Karpas-422 (cell line): Measurements from ENCODE around the gene FLVCR2. TPM values are rescaled to one million over a fixed set of nuclear protein-coding genes. Genes with fewer than 3 reads are reported as not detected.
"Not testable (repeated sequence)": the region's sequence is repeated elsewhere in the genome, so short reads cannot be mapped to it uniquely, and the experiment has no call there.

Experiments
- DNase-seq: peaks from one replicate; pipeline ENCODE4 v3.0.0-alpha.2; 2015
- H2AFZ ChIP-seq: fragments of 200-600 bp; sonication (generic); 2 replicates; pipeline ENCODE4 v1.6.1; 2014; ENCODE audit warnings: antibody characterized with exemption, low read length, mixed read lengths
- H3K27ac ChIP-seq: fragments of 200-600 bp; sonication (generic); 2 replicates; pipeline ENCODE4 v1.5.1; 2014; ENCODE audit warnings: mild to moderate bottlenecking, low read length, moderate library complexity
- H3K27me3 ChIP-seq: fragments of 200-600 bp; sonication (generic); 2 replicates; pipeline ENCODE4 v1.6.1; 2014; ENCODE audit warnings: low read length, mixed read lengths
- H3K36me3 ChIP-seq: fragments of 200-600 bp; sonication (generic); 2 replicates; pipeline ENCODE4 v1.6.1; 2014; ENCODE audit warnings: low read length, mixed read lengths; ENCODE audit not compliant: insufficient read depth
- H3K4me1 ChIP-seq: fragments of 200-600 bp; sonication (generic); 2 replicates; pipeline ENCODE4 v1.6.1; 2014; ENCODE audit warnings: mild to moderate bottlenecking, low read length, mixed read lengths
- H3K4me2 ChIP-seq: fragments of 200-600 bp; sonication (generic); 2 replicates; pipeline ENCODE4 v1.6.1; 2014; ENCODE audit warnings: low read length, low read depth, mild to moderate bottlenecking; ENCODE audit not compliant: poor library complexity, severe bottlenecking
- H3K4me3 ChIP-seq: fragments of 200-600 bp; sonication (generic); 2 replicates; pipeline ENCODE4 v1.5.1; 2014; ENCODE audit warnings: mild to moderate bottlenecking, antibody characterized with exemption, low read length, mixed read lengths
- H3K79me2 ChIP-seq: fragments of 200-600 bp; sonication (generic); 2 replicates; pipeline ENCODE4 v1.6.1; 2014; ENCODE audit warnings: mild to moderate bottlenecking, low read length, mixed read lengths
- H3K9ac ChIP-seq: fragments of 200-600 bp; sonication (generic); 2 replicates; pipeline ENCODE4 v1.6.0; 2014; ENCODE audit warnings: low read length
- H3K9me2 ChIP-seq: fragments of 200-600 bp; sonication (generic), shearing (Covaris generic); replicated peaks from 2 replicates; pipeline ENCODE4 v1.6.0; 2014; ENCODE audit warnings: mild to moderate bottlenecking, low read length, moderate library complexity; ENCODE audit not compliant: insufficient read depth
- H3K9me3 ChIP-seq: fragments of 300-700, 200-600 bp; sonication (generic); 2 replicates; pipeline ENCODE4 v1.6.1; 2014; ENCODE audit warnings: low read length, mixed read lengths
- H4K20me1 ChIP-seq: fragments of 200-600 bp; sonication (generic); 2 replicates; pipeline ENCODE4 v1.6.1; 2014; ENCODE audit warnings: mild to moderate bottlenecking, antibody characterized with exemption, low read length, low read depth; ENCODE audit not compliant: insufficient read depth
- total RNA-seq: library from RNA; depleted of rRNA; stranded (reverse); fragments of >200 nt; shearing (Covaris generic); gene quantifications from 2 replicates; pipeline ENCODE4 v1.2.3, GENCODE V29; 2014; ENCODE audit warnings: low replicate concordance

Gene FLVCR2
- total RNA-seq, 1 experiment from 2014 or later: not detected

GRCh38 chr14:75589931-75590330, 11.5 kb downstream of the FLVCR2 start:
- no peak overlapping the region for H3K4me2 ChIP-seq
- H3K27ac ChIP-seq: no peak overlapping the region
- no peak for DNase-seq
- 0 out of 2 replicates have a peak, but pooled peaks cover 3% of the 10 kb centered on the region for H3K27me3 ChIP-seq
- no peaks in the 10 kb centered on the region for H3K36me3 ChIP-seq
- peaks cover 24% of the 10 kb centered on the region for H3K4me1 ChIP-seq
- no peak overlapping the region for H3K4me3 ChIP-seq
- H2AFZ ChIP-seq: no peak overlapping the region
- no peaks in the 10 kb centered on the region for H4K20me1 ChIP-seq
- H3K9me2 ChIP-seq: no peaks in the 10 kb centered on the region
- no peaks in the 10 kb centered on the region; the same call in 1 of the 2 replicates for H3K9me3 ChIP-seq
- no peaks in the 10 kb centered on the region for H3K79me2 ChIP-seq
- no peak overlapping the region for H3K9ac ChIP-seq

GRCh38 chr14:75591331-75591946, 13.0 kb downstream of the FLVCR2 start:
- Histone ChIP-seq H3K27ac (no peak overlapping the region), H3K9ac (no peak overlapping the region), H3K9me2 (no peaks in the 10 kb centered on the region), H4K20me1 (no peaks in the 10 kb centered on the region), H3K36me3 (no peaks in the 10 kb centered on the region), H2AFZ (no peak overlapping the region), H3K4me2 (no peak overlapping the region), H3K4me1 (peaks cover 32% of the 10 kb centered on the region), H3K9me3 (no peaks in the 10 kb centered on the region; the same call in 1 of the 2 replicates), H3K4me3 (no peak overlapping the region), H3K79me2 (no peaks in the 10 kb centered on the region), H3K27me3 (0 out of 2 replicates have a peak, but pooled peaks cover 6% of the 10 kb centered on the region)
- peak; percentile 61 for DNase-seq

- H2AFZ ChIP-seq: no peak overlapping the region
- H3K27me3 ChIP-seq: 0 out of 2 replicates have a peak, but pooled peaks cover 4% of the 10 kb centered on the region
- no peak overlapping the region for H3K4me3 ChIP-seq
- H3K79me2 ChIP-seq: no peaks in the 10 kb centered on the region
- no peak for DNase-seq
- H3K9me2 ChIP-seq: no peaks in the 10 kb centered on the region
- H4K20me1 ChIP-seq: no peaks in the 10 kb centered on the region
- no peak overlapping the region for H3K4me2 ChIP-seq
- no peak overlapping the region for H3K9ac ChIP-seq
- H3K4me1 ChIP-seq: peaks cover 31% of the 10 kb centered on the region
- no peaks in the 10 kb centered on the region for H3K36me3 ChIP-seq
- no peaks in the 10 kb centered on the region; the same call in 1 of the 2 replicates for H3K9me3 ChIP-seq
- no peak overlapping the region for H3K27ac ChIP-seq
Measured at GRCh38 chr14:75591987-75592575, 13.7 kb downstream of the FLVCR2 start.

GRCh38 chr14:75595226-75595625, 16.8 kb downstream of the FLVCR2 start:
- H2AFZ ChIP-seq: no peak overlapping the region
- H3K27ac ChIP-seq: no peak overlapping the region
- H3K4me2 ChIP-seq: no peak overlapping the region
- H3K79me2 ChIP-seq: no peaks in the 10 kb centered on the region
- no peak for DNase-seq
- H4K20me1 ChIP-seq: no peaks in the 10 kb centered on the region
- H3K36me3 ChIP-seq: no peaks in the 10 kb centered on the region
- no peak overlapping the region for H3K9ac ChIP-seq
- H3K4me3 ChIP-seq: no peak overlapping the region
- 0 out of 2 replicates have a peak, but pooled peaks cover 3% of the 10 kb centered on the region for H3K27me3 ChIP-seq
- H3K9me2 ChIP-seq: no peaks in the 10 kb centered on the region
- no peaks in the 10 kb centered on the region; the same call in 1 of the 2 replicates for H3K9me3 ChIP-seq
- peaks cover 13% of the 10 kb centered on the region for H3K4me1 ChIP-seq

GRCh38 chr14:75597149-75597548, 18.7 kb downstream of the FLVCR2 start:
- Histone ChIP-seq H3K27me3 (0 out of 2 replicates have a peak, but pooled peaks cover 3% of the 10 kb centered on the region), H3K27ac (no peak overlapping the region), H3K36me3 (no peaks in the 10 kb centered on the region), H3K4me1 (peaks cover 8% of the 10 kb centered on the region), H3K9me3 (no peaks in the 10 kb centered on the region), H4K20me1 (no peaks in the 10 kb centered on the region), H3K9ac (no peak overlapping the region), H2AFZ (no peak overlapping the region), H3K4me2 (no peak overlapping the region), H3K4me3 (no peak overlapping the region), H3K79me2 (no peaks in the 10 kb centered on the region), H3K9me2 (no peaks in the 10 kb centered on the region)
- DNase-seq: no peak

- DNase-seq, H3K4me3 ChIP-seq, H4K20me1 ChIP-seq, H3K9me3 ChIP-seq, H3K9me2 ChIP-seq, H2AFZ ChIP-seq, H3K27ac ChIP-seq, H3K27me3 ChIP-seq, H3K4me2 ChIP-seq, H3K36me3 ChIP-seq, H3K79me2 ChIP-seq, H3K9ac ChIP-seq, H3K4me1 ChIP-seq: not testable (repeated sequence)
Measured at GRCh38 chr14:75600100-75600499, 21.7 kb downstream of the FLVCR2 start.

- H2AFZ ChIP-seq, H3K27me3 ChIP-seq, H3K9me3 ChIP-seq, H3K4me3 ChIP-seq, H3K9me2 ChIP-seq, H3K27ac ChIP-seq, H4K20me1 ChIP-seq, H3K79me2 ChIP-seq, DNase-seq, H3K36me3 ChIP-seq, H3K4me2 ChIP-seq, H3K4me1 ChIP-seq, H3K9ac ChIP-seq: not testable (repeated sequence)
Measured at GRCh38 chr14:75601061-75601460, 22.6 kb downstream of the FLVCR2 start.

GRCh38 chr14:75602503-75602902, 24.1 kb downstream of the FLVCR2 start:
- no peaks in the 10 kb centered on the region for H4K20me1 ChIP-seq
- H3K9me2 ChIP-seq: no peaks in the 10 kb centered on the region
- DNase-seq: no peak
- H3K9ac ChIP-seq: no peak overlapping the region
- H3K4me3 ChIP-seq: no peak overlapping the region
- H3K27ac ChIP-seq: no peak overlapping the region
- H3K36me3 ChIP-seq: no peaks in the 10 kb centered on the region
- no peak overlapping the region for H3K4me2 ChIP-seq
- H3K79me2 ChIP-seq: no peaks in the 10 kb centered on the region
- H3K9me3 ChIP-seq: no peaks in the 10 kb centered on the region
- H3K4me1 ChIP-seq: no peaks in the 10 kb centered on the region
- peaks cover 2% of the 10 kb centered on the region; the same call in 1 of the 2 replicates for H3K27me3 ChIP-seq
- H2AFZ ChIP-seq: no peak overlapping the region
